ENCODE data around the gene FBXL19.

The FBXL19 gene

GRCh38 chr16:30895627-30896260 lies 27.6 kb upstream of the FBXL19 start:
- no peak for DNase-seq (ENCODE audit: low spot score)

GRCh38 chr16:30896261-30896888 lies 27.0 kb upstream of the FBXL19 start, which contains the start of gene CTF1:
CTF1 (plus strand) TSS chr16:30896614; CDS start chr16:30896644, 30 bp downstream.
- peak; percentile 93 for DNase-seq (ENCODE audit: low spot score)

- DNase-seq (ENCODE audit: low spot score), result peak; percentile 95
Measured at GRCh38 chr16:30896889-30897733, 26.3 kb upstream of the FBXL19 start.

GRCh38 chr16:30899794-30900193 lies 23.6 kb upstream of the FBXL19 start:
- no peak for DNase-seq (ENCODE audit: low spot score)

GRCh38 chr16:30900588-30900987 lies 22.8 kb upstream of the FBXL19 start:
- DNase-seq (ENCODE audit: low spot score), result no peak

- no peak for DNase-seq (ENCODE audit: low spot score)
Measured at GRCh38 chr16:30901201-30902028, 22.0 kb upstream of the FBXL19 start.

GRCh38 chr16:30902029-30902972 lies 21.1 kb upstream of the FBXL19 start:
- peak; percentile 87 for DNase-seq (ENCODE audit: low spot score)

GRCh38 chr16:30903002-30903401 lies 20.4 kb upstream of the FBXL19 start:
- DNase-seq (ENCODE audit: low spot score), result no peak

- no peak for DNase-seq (ENCODE audit: low spot score)
Measured at GRCh38 chr16:30903596-30903995, 19.8 kb upstream of the FBXL19 start.

GRCh38 chr16:30904114-30904780 lies 19.1 kb upstream of the FBXL19 start:
- DNase-seq (ENCODE audit: low spot score), result no peak

GRCh38 chr16:30907064-30907463 lies 16.3 kb upstream of the FBXL19 start:
- no peak for DNase-seq (ENCODE audit: low spot score)

GRCh38 chr16:30910427-30911029 lies 12.8 kb upstream of the FBXL19 start:
- DNase-seq (ENCODE audit: low spot score), result peak; percentile 25

GRCh38 chr16:30912794-30913412 lies 10.5 kb upstream of the FBXL19 start:
- DNase-seq (ENCODE audit: low spot score), result peak; percentile 38

- DNase-seq (ENCODE audit: low spot score), result no peak
Measured at GRCh38 chr16:30914830-30915229, 8.5 kb upstream of the FBXL19 start.

GRCh38 chr16:30918614-30919013 lies 4.8 kb upstream of the FBXL19 start:
- no peak for DNase-seq (ENCODE audit: low spot score)

GRCh38 chr16:30920891-30921290 lies 2.5 kb upstream of the FBXL19 start:
- DNase-seq (ENCODE audit: low spot score), result no peak

- no peak for DNase-seq (ENCODE audit: low spot score)
Measured at GRCh38 chr16:30921459-30921747, 2.0 kb upstream of the FBXL19 start.

GRCh38 chr16:30921748-30922419 lies 1.5 kb upstream of the FBXL19 start:
- DNase-seq (ENCODE audit: low spot score), result peak; percentile 97

- DNase-seq (ENCODE audit: low spot score), result peak; percentile 99
Measured at GRCh38 chr16:30922420-30922959, 882 bp upstream of the FBXL19 start.

All from left forelimb (tissue), 1 donor.